Activated CD8-positive, alpha-beta memory T cell treated with anti-CD3 and anti-CD28 coated beads, Interleukin-2, amount 50 U/mL, for 48 hours (primary cell): ENCODE results near the gene SV2C.
"Not testable (repeated sequence)": the region's sequence is repeated elsewhere in the genome, so short reads cannot be mapped to it uniquely, and the experiment has no call there.

ENCODE experiments used
- DNase-seq: peaks from one replicate; pipeline ENCODE4 v3.0.0-alpha.2; 2020

SV2C gene

GRCh38 chr5:76363352-76364225 lies 280.4 kb downstream of the SV2C start:
- no peak for DNase-seq

GRCh38 chr5:76364226-76364589 lies 281.0 kb downstream of the SV2C start:
- no peak for DNase-seq

- no peak for DNase-seq
Observed at GRCh38 chr5:76365561-76365960, 282.4 kb downstream of the SV2C start.

- no peak for DNase-seq
Observed at GRCh38 chr5:76366596-76366995, 283.4 kb downstream of the SV2C start.

- DNase-seq = no peak
Observed at GRCh38 chr5:76367623-76368371, 284.6 kb downstream of the SV2C start.

- DNase-seq = no peak
Observed at GRCh38 chr5:76368941-76369340, 285.8 kb downstream of the SV2C start.

- not testable (repeated sequence) for DNase-seq
Observed at GRCh38 chr5:76369668-76370067, 286.5 kb downstream of the SV2C start.

- no peak for DNase-seq
Observed at GRCh38 chr5:76371960-76372322, 288.8 kb downstream of the SV2C start.

- DNase-seq = no peak
Observed at GRCh38 chr5:76372323-76373054, 289.3 kb downstream of the SV2C start.

- DNase-seq = no peak
Observed at GRCh38 chr5:76376148-76376865, 293.1 kb downstream of the SV2C start.

GRCh38 chr5:76376866-76377230 lies 293.7 kb downstream of the SV2C start:
- no peak for DNase-seq

GRCh38 chr5:76378355-76378754 lies 295.2 kb downstream of the SV2C start:
- no peak for DNase-seq

- DNase-seq = no peak
Observed at GRCh38 chr5:76379316-76379715, 296.1 kb downstream of the SV2C start.

- DNase-seq = no peak
Observed at GRCh38 chr5:76379855-76380254, 296.7 kb downstream of the SV2C start.

- DNase-seq = no peak
Observed at GRCh38 chr5:76380346-76381066, 297.3 kb downstream of the SV2C start.

- DNase-seq = no peak
Observed at GRCh38 chr5:76383126-76383832, 300.1 kb downstream of the SV2C start.

GRCh38 chr5:76384189-76384588 lies 301.0 kb downstream of the SV2C start:
- no peak for DNase-seq

- no peak for DNase-seq
Observed at GRCh38 chr5:76384705-76385104, 301.5 kb downstream of the SV2C start.

GRCh38 chr5:76385540-76385939 lies 302.4 kb downstream of the SV2C start:
- DNase-seq = no peak

GRCh38 chr5:76386360-76386759 lies 303.2 kb downstream of the SV2C start:
- DNase-seq = no peak

GRCh38 chr5:76388236-76388635 lies 305.1 kb downstream of the SV2C start:
- no peak for DNase-seq
